WTC11 (cell line): Measurements from ENCODE around the gene FAM9C. TPM values are rescaled to one million over a fixed set of nuclear protein-coding genes. Genes with fewer than 3 reads are reported as not detected.

Experiments used
- ATAC-seq: fragments of 200-7000 bp; cut with Tn5 transposase; 2 replicates; pipeline ENCODE4 v1.10.0; 2021; ENCODE audit warnings: mild to moderate bottlenecking, moderate library complexity
- CTCF ChIA-PET: fragments of 300-600 bp; sonication (Branson Sonifier 250); formaldehyde crosslinking; loops from one replicate; lab custom pipeline; 2021; ENCODE audit warnings: antibody characterized with exemption; lab: Charles Lee
- POLR2A ChIA-PET: fragments of 350-600 bp; sonication (Branson Sonifier 250); formaldehyde crosslinking; loops from one replicate; lab custom pipeline; 2021; ENCODE audit warnings: antibody characterized with exemption; lab: Charles Lee
- DNase-seq: peaks from one replicate; pipeline ENCODE4 v3.0.0; 2021; ENCODE audit warnings: low spot score
- H3K27ac Mint-ChIP-seq: 2 replicates; pipeline ENCODE4 v1.8.0; 2021; ENCODE audit warnings: mixed read lengths
- H3K27me3 Mint-ChIP-seq: 2 replicates; pipeline ENCODE4 v1.8.0; 2021; ENCODE audit warnings: low read depth, mild to moderate bottlenecking, moderate library complexity, mixed read lengths
- H3K36me3 Mint-ChIP-seq: 2 replicates; pipeline ENCODE4 v1.8.0; 2021; ENCODE audit warnings: mixed read lengths
- H3K4me1 Mint-ChIP-seq: 2 replicates; pipeline ENCODE4 v1.8.0; 2022; ENCODE audit warnings: mixed read lengths
- H3K4me3 Mint-ChIP-seq: 2 replicates; pipeline ENCODE4 v1.8.0; 2021; ENCODE audit warnings: mild to moderate bottlenecking, moderate library complexity, mixed read lengths
- H3K9me3 Mint-ChIP-seq: 2 replicates; pipeline ENCODE4 v1.8.0; 2021; ENCODE audit warnings: mixed read lengths
- ELF4 ChIP-seq: sonication (generic); formaldehyde crosslinking; IDR thresholded peaks from 2 replicates; pipeline ENCODE4 v1.8.1; 2022; ENCODE audit warnings: low read depth, mild to moderate bottlenecking, moderate library complexity, missing genetic modification reagents
- FOXK1 ChIP-seq: sonication (generic); formaldehyde crosslinking; IDR thresholded peaks from 2 replicates; pipeline ENCODE4 v1.8.0; 2022; ENCODE audit warnings: mild to moderate bottlenecking, moderate library complexity, missing genetic modification reagents
- KAT7 ChIP-seq: sonication (generic); formaldehyde crosslinking; IDR thresholded peaks from 2 replicates; pipeline ENCODE4 v1.8.1; 2023; ENCODE audit warnings: missing genetic modification reagents, mild to moderate bottlenecking, borderline replicate concordance
- MXD4 ChIP-seq: fragments of 250-450 bp; sonication (Bioruptor Pico); IDR thresholded peaks from 2 replicates; pipeline ENCODE4 v1.8.0; 2021; ENCODE audit warnings: mild to moderate bottlenecking, moderate library complexity, borderline replicate concordance
- NR2C2 ChIP-seq: sonication (generic); formaldehyde crosslinking; IDR thresholded peaks from 2 replicates; pipeline ENCODE4 v1.8.0; 2022; ENCODE audit warnings: mild to moderate bottlenecking, missing genetic modification reagents
- ZNF138 ChIP-seq: sonication (generic); formaldehyde crosslinking; conservative IDR thresholded peaks from 2 replicates; pipeline ENCODE4 v1.8.1; 2022; ENCODE audit warnings: mild to moderate bottlenecking, moderate library complexity, missing genetic modification reagents
- ZNF263 ChIP-seq: sonication (generic); formaldehyde crosslinking; IDR thresholded peaks from 2 replicates; pipeline ENCODE4 v1.8.1; 2022; ENCODE audit warnings: low read depth, mild to moderate bottlenecking, moderate library complexity, missing genetic modification reagents
- ZNF281 ChIP-seq: sonication (generic); formaldehyde crosslinking; IDR thresholded peaks from 2 replicates; pipeline ENCODE4 v1.8.0; 2023; ENCODE audit warnings: mild to moderate bottlenecking, missing genetic modification reagents
- ZSCAN18 ChIP-seq: fragments of 250-450 bp; sonication (Bioruptor Pico); IDR thresholded peaks from 2 replicates; pipeline ENCODE4 v2.1.2; 2022; ENCODE audit warnings: mild to moderate bottlenecking, moderate library complexity
- total RNA-seq: library from RNA; stranded (reverse); gene quantifications from 3 replicates; pipeline ENCODE4 v1.2.3, GENCODE V29; 2021
- TF ChIP-seq, protein P1 (sequence below): fragments of 250-450 bp; sonication (Bioruptor Pico); IDR thresholded peaks from 2 replicates; pipeline ENCODE4 v1.8.0; 2021; ENCODE audit warnings: mild to moderate bottlenecking
- TF ChIP-seq, protein P2 (sequence below): sonication (generic); formaldehyde crosslinking; conservative IDR thresholded peaks from 2 replicates; pipeline ENCODE4 v1.8.1; 2022; ENCODE audit warnings: mild to moderate bottlenecking, missing genetic modification reagents
- TF ChIP-seq, protein P3 (sequence below): sonication (generic); formaldehyde crosslinking; IDR thresholded peaks from 2 replicates; pipeline ENCODE4 v1.8.1; 2023; ENCODE audit warnings: mild to moderate bottlenecking, missing genetic modification reagents, moderate library complexity
- TF ChIP-seq, protein P4 (sequence below): fragments of 250-450 bp; sonication (Bioruptor Pico); IDR thresholded peaks from 2 replicates; pipeline ENCODE4 v1.9.0; 2021; ENCODE audit warnings: mild to moderate bottlenecking, borderline replicate concordance
- TF ChIP-seq, protein P5 (sequence below): sonication (generic); formaldehyde crosslinking; IDR thresholded peaks from 2 replicates; pipeline ENCODE4 v1.8.0; 2022; ENCODE audit warnings: mild to moderate bottlenecking, missing genetic modification reagents
- TF ChIP-seq, protein P6 (sequence below): sonication (generic); formaldehyde crosslinking; IDR thresholded peaks from 2 replicates; pipeline ENCODE4 v1.8.1; 2023; ENCODE audit warnings: mild to moderate bottlenecking, missing genetic modification reagents

FAM9C gene
- total RNA-seq, 1 experiment from 2014 or later: 0.28 TPM

DNA sequence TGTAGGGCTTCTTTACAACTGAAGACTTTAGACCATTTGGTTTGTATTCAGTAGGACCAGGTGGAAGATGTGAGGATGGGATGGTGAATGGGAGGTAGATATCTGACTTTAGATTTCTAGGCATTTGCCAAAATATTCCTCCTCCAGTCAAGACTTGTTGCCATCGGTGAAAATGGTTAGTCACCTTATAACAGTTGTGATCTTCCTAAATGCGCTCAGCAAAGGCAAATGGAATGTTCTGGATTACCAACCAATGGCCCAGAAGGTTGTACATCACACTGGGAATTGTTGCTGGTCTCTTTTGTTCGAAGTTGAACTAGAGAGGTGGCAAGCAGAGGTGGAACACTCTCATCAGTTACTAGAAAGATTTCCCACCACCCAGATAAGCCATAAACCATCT is 35.6 kb downstream of the FAM9C start:
- CTCF ChIA-PET: no interaction called here
- H3K4me3 Mint-ChIP-seq: no peak overlapping the region
- POLR2A ChIA-PET: no interaction called here
- no peak overlapping the region for H3K27ac Mint-ChIP-seq
- no peaks in the 10 kb centered on the region for H3K27me3 Mint-ChIP-seq
- H3K36me3 Mint-ChIP-seq: no peaks in the 10 kb centered on the region
- no peak for DNase-seq
- peaks cover 27% of the 10 kb centered on the region for H3K4me1 Mint-ChIP-seq
- H3K9me3 Mint-ChIP-seq: no peaks in the 10 kb centered on the region
- no peak for TF ChIP-seq FOXK1 (CRISPR knock-in tag)
- no peak for TF ChIP-seq ELF4 (CRISPR knock-in tag)
- TF ChIP-seq KAT7 (CRISPR knock-in tag): no peak
- TF ChIP-seq, protein P1, sequence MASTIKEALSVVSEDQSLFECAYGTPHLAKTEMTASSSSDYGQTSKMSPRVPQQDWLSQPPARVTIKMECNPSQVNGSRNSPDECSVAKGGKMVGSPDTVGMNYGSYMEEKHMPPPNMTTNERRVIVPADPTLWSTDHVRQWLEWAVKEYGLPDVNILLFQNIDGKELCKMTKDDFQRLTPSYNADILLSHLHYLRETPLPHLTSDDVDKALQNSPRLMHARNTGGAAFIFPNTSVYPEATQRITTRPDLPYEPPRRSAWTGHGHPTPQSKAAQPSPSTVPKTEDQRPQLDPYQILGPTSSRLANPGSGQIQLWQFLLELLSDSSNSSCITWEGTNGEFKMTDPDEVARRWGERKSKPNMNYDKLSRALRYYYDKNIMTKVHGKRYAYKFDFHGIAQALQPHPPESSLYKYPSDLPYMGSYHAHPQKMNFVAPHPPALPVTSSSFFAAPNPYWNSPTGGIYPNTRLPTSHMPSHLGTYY (CRISPR knock-in tag): no peak
- no peak for TF ChIP-seq ZSCAN18 (CRISPR knock-in tag)
- no peak for TF ChIP-seq ZNF281 (CRISPR knock-in tag)
- no peak for TF ChIP-seq ZNF138
- TF ChIP-seq, protein P2, sequence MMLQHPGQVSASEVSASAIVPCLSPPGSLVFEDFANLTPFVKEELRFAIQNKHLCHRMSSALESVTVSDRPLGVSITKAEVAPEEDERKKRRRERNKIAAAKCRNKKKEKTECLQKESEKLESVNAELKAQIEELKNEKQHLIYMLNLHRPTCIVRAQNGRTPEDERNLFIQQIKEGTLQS: no peak
- TF ChIP-seq, all 79 proteins: peak for 0
- no peak for ATAC-seq

DNA sequence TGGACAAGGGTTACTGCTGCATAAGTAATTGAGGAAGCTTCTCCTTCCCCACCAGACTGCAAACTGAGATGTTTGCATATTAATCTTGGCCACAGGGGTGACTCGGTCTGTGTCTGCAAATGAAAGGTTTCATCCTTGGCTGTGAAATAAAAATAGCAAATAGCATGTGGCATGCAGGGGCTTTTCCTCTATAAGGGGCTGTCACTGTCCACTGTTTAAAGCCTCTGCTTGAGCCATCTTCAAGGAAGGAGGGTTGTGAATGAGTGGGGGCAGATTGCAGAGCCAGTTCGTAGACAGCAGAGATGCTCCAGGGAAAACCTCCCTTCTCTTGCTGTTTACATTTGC is 36.3 kb downstream of the FAM9C start:
- Mint-ChIP-seq H3K4me1 (peaks cover 20% of the 10 kb centered on the region), H3K27me3 (no peaks in the 10 kb centered on the region), H3K9me3 (no peaks in the 10 kb centered on the region), H3K36me3 (no peaks in the 10 kb centered on the region), H3K4me3 (no peak overlapping the region), H3K27ac (no peak overlapping the region)
- DNase-seq (no peak), ATAC-seq (no peak)
- TF ChIP-seq MXD4 (CRISPR knock-in tag): no peak
- TF ChIP-seq ZNF263: no peak
- TF ChIP-seq, protein P3, sequence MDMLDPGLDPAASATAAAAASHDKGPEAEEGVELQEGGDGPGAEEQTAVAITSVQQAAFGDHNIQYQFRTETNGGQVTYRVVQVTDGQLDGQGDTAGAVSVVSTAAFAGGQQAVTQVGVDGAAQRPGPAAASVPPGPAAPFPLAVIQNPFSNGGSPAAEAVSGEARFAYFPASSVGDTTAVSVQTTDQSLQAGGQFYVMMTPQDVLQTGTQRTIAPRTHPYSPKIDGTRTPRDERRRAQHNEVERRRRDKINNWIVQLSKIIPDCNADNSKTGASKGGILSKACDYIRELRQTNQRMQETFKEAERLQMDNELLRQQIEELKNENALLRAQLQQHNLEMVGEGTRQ (CRISPR knock-in tag): no peak
- POLR2A ChIA-PET: no interaction called here
- CTCF ChIA-PET: no interaction called here

DNA sequence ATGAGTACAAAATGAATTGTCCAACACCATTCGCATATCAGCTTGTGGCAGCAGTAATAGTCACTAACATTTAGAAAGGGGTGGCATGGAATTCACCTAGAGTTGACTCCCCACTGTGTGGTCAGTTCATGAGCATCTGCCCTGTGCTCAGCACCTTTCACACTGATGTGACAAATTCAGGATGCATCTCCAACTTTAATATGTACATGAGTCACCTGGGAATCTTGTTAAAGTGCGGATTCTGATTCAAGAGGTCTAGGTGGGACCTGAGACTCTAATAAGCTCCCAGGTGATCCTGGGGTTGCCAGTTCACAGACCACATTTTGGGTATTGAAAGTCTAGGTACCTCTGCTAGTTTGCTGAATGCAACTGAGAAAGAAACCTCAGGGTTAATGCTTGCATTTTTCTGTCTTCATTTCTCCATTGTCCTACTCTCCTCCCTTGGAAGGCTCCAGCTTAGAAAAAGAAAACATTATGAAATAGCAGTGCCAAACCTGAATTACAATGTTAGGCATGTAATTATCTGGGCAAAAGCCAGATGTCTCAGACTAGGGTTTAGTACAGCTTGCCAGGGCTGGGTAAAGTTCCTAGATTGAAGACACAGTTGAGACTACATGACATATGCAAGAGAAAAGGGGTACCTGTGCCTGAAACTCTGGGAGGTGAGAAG is 36.8 kb downstream of the FAM9C start:
- ChIA-PET POLR2A (no interaction called here), CTCF (no interaction called here)
- no peak overlapping the region for H3K27ac Mint-ChIP-seq
- H3K4me3 Mint-ChIP-seq: no peak overlapping the region
- peaks cover 20% of the 10 kb centered on the region for H3K4me1 Mint-ChIP-seq
- H3K36me3 Mint-ChIP-seq: no peaks in the 10 kb centered on the region
- DNase-seq (no peak), ATAC-seq (no peak)
- H3K9me3 Mint-ChIP-seq: no peaks in the 10 kb centered on the region
- no peaks in the 10 kb centered on the region for H3K27me3 Mint-ChIP-seq
- TF ChIP-seq, protein P4, sequence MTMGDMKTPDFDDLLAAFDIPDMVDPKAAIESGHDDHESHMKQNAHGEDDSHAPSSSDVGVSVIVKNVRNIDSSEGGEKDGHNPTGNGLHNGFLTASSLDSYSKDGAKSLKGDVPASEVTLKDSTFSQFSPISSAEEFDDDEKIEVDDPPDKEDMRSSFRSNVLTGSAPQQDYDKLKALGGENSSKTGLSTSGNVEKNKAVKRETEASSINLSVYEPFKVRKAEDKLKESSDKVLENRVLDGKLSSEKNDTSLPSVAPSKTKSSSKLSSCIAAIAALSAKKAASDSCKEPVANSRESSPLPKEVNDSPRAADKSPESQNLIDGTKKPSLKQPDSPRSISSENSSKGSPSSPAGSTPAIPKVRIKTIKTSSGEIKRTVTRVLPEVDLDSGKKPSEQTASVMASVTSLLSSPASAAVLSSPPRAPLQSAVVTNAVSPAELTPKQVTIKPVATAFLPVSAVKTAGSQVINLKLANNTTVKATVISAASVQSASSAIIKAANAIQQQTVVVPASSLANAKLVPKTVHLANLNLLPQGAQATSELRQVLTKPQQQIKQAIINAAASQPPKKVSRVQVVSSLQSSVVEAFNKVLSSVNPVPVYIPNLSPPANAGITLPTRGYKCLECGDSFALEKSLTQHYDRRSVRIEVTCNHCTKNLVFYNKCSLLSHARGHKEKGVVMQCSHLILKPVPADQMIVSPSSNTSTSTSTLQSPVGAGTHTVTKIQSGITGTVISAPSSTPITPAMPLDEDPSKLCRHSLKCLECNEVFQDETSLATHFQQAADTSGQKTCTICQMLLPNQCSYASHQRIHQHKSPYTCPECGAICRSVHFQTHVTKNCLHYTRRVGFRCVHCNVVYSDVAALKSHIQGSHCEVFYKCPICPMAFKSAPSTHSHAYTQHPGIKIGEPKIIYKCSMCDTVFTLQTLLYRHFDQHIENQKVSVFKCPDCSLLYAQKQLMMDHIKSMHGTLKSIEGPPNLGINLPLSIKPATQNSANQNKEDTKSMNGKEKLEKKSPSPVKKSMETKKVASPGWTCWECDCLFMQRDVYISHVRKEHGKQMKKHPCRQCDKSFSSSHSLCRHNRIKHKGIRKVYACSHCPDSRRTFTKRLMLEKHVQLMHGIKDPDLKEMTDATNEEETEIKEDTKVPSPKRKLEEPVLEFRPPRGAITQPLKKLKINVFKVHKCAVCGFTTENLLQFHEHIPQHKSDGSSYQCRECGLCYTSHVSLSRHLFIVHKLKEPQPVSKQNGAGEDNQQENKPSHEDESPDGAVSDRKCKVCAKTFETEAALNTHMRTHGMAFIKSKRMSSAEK (CRISPR knock-in tag): no peak
- TF ChIP-seq, protein P3 (CRISPR knock-in tag): no peak
- TF ChIP-seq NR2C2: no peak
- TF ChIP-seq, protein P5, sequence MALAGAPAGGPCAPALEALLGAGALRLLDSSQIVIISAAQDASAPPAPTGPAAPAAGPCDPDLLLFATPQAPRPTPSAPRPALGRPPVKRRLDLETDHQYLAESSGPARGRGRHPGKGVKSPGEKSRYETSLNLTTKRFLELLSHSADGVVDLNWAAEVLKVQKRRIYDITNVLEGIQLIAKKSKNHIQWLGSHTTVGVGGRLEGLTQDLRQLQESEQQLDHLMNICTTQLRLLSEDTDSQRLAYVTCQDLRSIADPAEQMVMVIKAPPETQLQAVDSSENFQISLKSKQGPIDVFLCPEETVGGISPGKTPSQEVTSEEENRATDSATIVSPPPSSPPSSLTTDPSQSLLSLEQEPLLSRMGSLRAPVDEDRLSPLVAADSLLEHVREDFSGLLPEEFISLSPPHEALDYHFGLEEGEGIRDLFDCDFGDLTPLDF (CRISPR knock-in tag): no peak
- TF ChIP-seq FOXK1 (CRISPR knock-in tag): no peak
- TF ChIP-seq, protein P6, sequence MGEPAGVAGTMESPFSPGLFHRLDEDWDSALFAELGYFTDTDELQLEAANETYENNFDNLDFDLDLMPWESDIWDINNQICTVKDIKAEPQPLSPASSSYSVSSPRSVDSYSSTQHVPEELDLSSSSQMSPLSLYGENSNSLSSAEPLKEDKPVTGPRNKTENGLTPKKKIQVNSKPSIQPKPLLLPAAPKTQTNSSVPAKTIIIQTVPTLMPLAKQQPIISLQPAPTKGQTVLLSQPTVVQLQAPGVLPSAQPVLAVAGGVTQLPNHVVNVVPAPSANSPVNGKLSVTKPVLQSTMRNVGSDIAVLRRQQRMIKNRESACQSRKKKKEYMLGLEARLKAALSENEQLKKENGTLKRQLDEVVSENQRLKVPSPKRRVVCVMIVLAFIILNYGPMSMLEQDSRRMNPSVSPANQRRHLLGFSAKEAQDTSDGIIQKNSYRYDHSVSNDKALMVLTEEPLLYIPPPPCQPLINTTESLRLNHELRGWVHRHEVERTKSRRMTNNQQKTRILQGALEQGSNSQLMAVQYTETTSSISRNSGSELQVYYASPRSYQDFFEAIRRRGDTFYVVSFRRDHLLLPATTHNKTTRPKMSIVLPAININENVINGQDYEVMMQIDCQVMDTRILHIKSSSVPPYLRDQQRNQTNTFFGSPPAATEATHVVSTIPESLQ (CRISPR knock-in tag): no peak
